K562 (cell line): ENCODE measurements around the gene SLC18A3. TPM values are rescaled to one million over a fixed set of nuclear protein-coding genes. Genes with fewer than 3 reads are reported as not detected.

Experiments used
- ATAC-seq: fragments of 200-7000 bp; cut with Tn5 transposase; 3 replicates; pipeline ENCODE4 v1.9.1; 2020; ENCODE audit warnings: moderate library complexity
- BruUV-seq: library from RNA; stranded (reverse); fragments of 400-500 nt; replicated peaks from 2 replicates; lab custom pipeline; 2021; lab: Mats Ljungman, UMichigan
- CTCF ChIA-PET: fragments of 300-600 bp; formaldehyde crosslinking; extraction: SDS; loops from one replicate; lab custom pipeline; 2021; ENCODE audit warnings: low intra/inter-chr PET ratio; lab: Yijun Ruan, JAX
- POLR2A ChIA-PET: fragments of 300-600, 350-650 bp; sonication (Branson Sonifier 250); formaldehyde crosslinking; extraction: SDS; loops from one replicate; lab custom pipeline; 2021; ENCODE audit warnings: antibody characterized with exemption, inconsistent platforms; lab: Yijun Ruan, JAX
- DNase-seq, 4 experiments: peaks; one replicate each; pipeline versions ENCODE4 v3.0.0 to v3.0.0-alpha.2; 2011 to 2018; ENCODE audit warnings: low spot score in 3 of 4, mixed read lengths in 3 of 4; ENCODE audit errors: extremely low read depth in 1 of 4
- FAIRE-seq: peaks from 2 replicates; lab custom pipeline; 2011; peaks lifted over from hg19 to GRCh38; lab: Jason Lieb, UNC
- H2AFZ ChIP-seq: 2 replicates; pipeline ENCODE4 v1.6.0; 2011; ENCODE audit warnings: low read depth, low read length, control low read depth, inconsistent platforms
- H3K27ac ChIP-seq: fragments of 200-600 bp; 3 replicates; pipeline ENCODE4 v1.8.0; 2011; ENCODE audit warnings: low read depth, mild to moderate bottlenecking, control low read depth, inconsistent platforms, low read length, moderate library complexity, mixed read lengths; ENCODE audit errors: extremely low read depth
- H3K27me3 ChIP-seq, 2 experiments: fragments of 300-600 bp in 1 of 2; 2 replicates in 1 of 2; 3 replicates in 1 of 2; pipeline versions ENCODE4 v1.6.0 to v1.8.0; 2011; ENCODE audit warnings: inconsistent platforms in 2 of 2, low read length in 2 of 2, mild to moderate bottlenecking in 1 of 2, mixed read lengths in 1 of 2, moderate library complexity in 1 of 2; ENCODE audit not compliant: control insufficient read depth in 2 of 2, insufficient read depth in 2 of 2
- H3K36me3 ChIP-seq: fragments of 300-600 bp; 3 replicates; pipeline ENCODE4 v1.8.0; 2011; ENCODE audit warnings: mild to moderate bottlenecking, low read length, inconsistent platforms; ENCODE audit not compliant: control insufficient read depth, insufficient read depth
- H3K4me1 ChIP-seq, 2 experiments: fragments of 200-600 bp in 1 of 2; replicated peaks in 1 of 2; 2 replicates in 1 of 2; 3 replicates in 1 of 2; pipeline versions ENCODE4 v1.5.1 to v1.8.0; 2011; ENCODE audit warnings: inconsistent platforms in 2 of 2, low read length in 2 of 2, mild to moderate bottlenecking in 1 of 2, mixed read lengths in 1 of 2, moderate library complexity in 1 of 2; ENCODE audit not compliant: control insufficient read depth in 2 of 2, insufficient read depth in 2 of 2
- H3K4me2 ChIP-seq: 2 replicates; pipeline ENCODE4 v1.6.1; 2011; ENCODE audit warnings: low read length, control low read depth, inconsistent platforms, mixed read lengths; ENCODE audit not compliant: insufficient read depth
- H3K4me3 ChIP-seq: fragments of 200-600 bp; sonication (generic), shearing (Covaris generic); 2 replicates; pipeline ENCODE4 v1.5.1; 2016; ENCODE audit warnings: control low read depth, inconsistent platforms
- H3K79me2 ChIP-seq: fragments of 200-600 bp; 3 replicates; pipeline ENCODE4 v1.8.0; 2011; ENCODE audit warnings: low read length, inconsistent platforms; ENCODE audit not compliant: control insufficient read depth, insufficient read depth
- H3K9ac ChIP-seq, 2 experiments: 2 replicates each; pipeline versions ENCODE4 v1.6.0 to v1.6.1; 2011; ENCODE audit warnings: low read depth in 2 of 2, low read length in 2 of 2, control low read depth in 1 of 2, inconsistent platforms in 1 of 2, mild to moderate bottlenecking in 1 of 2, mixed read lengths in 1 of 2; ENCODE audit not compliant: insufficient read depth in 1 of 2
- H3K9me1 ChIP-seq: one replicate; pipeline ENCODE4 v1.6.0; 2011; ENCODE audit warnings: inconsistent platforms, mild to moderate bottlenecking, low read length, moderate library complexity; ENCODE audit not compliant: control insufficient read depth, insufficient read depth
- H3K9me3 ChIP-seq: replicated peaks from 2 replicates; pipeline ENCODE4 v1.5.1; 2011; ENCODE audit warnings: low read depth, low read length, inconsistent platforms; ENCODE audit not compliant: control insufficient read depth, insufficient read depth
- H4K20me1 ChIP-seq: replicated peaks from 2 replicates; pipeline ENCODE4 v1.6.1; 2011; ENCODE audit warnings: low read length, inconsistent platforms, mixed read lengths; ENCODE audit not compliant: control insufficient read depth, insufficient read depth
- CAMTA2 ChIP-seq: fragments of 250-450 bp; sonication (Bioruptor Pico); conservative IDR thresholded peaks from 2 replicates; pipeline ENCODE4 v1.5.1; 2022
- CBFA2T2 ChIP-seq: fragments of 450-650 bp; conservative IDR thresholded peaks from 2 replicates; pipeline ENCODE4 v1.6.1; 2017; ENCODE audit warnings: mild to moderate bottlenecking
- GATA2 ChIP-seq: sonication (generic); formaldehyde crosslinking; IDR thresholded peaks from 2 replicates; pipeline ENCODE4 v1.4.0; 2020; ENCODE audit warnings: mild to moderate bottlenecking, missing genetic modification reagents
- HOMEZ ChIP-seq: fragments of 250-450 bp; sonication (Bioruptor Pico); IDR thresholded peaks from 2 replicates; pipeline ENCODE4 v1.4.0; 2020; ENCODE audit warnings: mild to moderate bottlenecking, moderate library complexity
- ILK ChIP-seq: fragments of 450-650 bp; IDR thresholded peaks from 2 replicates; pipeline ENCODE4 v1.6.1; 2016; ENCODE audit warnings: missing genetic modification characterization, low read depth, mild to moderate bottlenecking, missing compliant biosample characterization, moderate library complexity, borderline replicate concordance
- IRF2 ChIP-seq: sonication (generic); formaldehyde crosslinking; IDR thresholded peaks from 2 replicates; pipeline ENCODE4 v1.8.1; 2022; ENCODE audit warnings: mild to moderate bottlenecking, missing genetic modification reagents
- LCOR ChIP-seq: sonication (generic); formaldehyde crosslinking; IDR thresholded peaks from 2 replicates; pipeline ENCODE4 v1.8.0; 2022; ENCODE audit warnings: mild to moderate bottlenecking, missing genetic modification reagents
- NFE2 ChIP-seq: IDR thresholded peaks from 2 replicates; pipeline ENCODE4 v1.6.1; 2014; ENCODE audit warnings: antibody characterized with exemption, low read depth
- SAP30 ChIP-seq: fragments of 200-600 bp; sonication (generic); IDR thresholded peaks from 2 replicates; pipeline ENCODE4 v1.6.1; 2012; ENCODE audit warnings: borderline replicate concordance, low read depth, mild to moderate bottlenecking, moderate library complexity, low read length, control low read depth, inconsistent platforms; ENCODE audit not compliant: insufficient read depth, poor library complexity, severe bottlenecking
- SRF ChIP-seq, 2 experiments: fragments of 250-450, 450-650 bp in 1 of 2; sonication (Bioruptor Pico) in 1 of 2; sonication (generic) in 1 of 2; formaldehyde crosslinking; IDR thresholded peaks; 2 replicates each; pipeline versions ENCODE4 v1.5.0 to v1.5.1; 2020 to 2022; ENCODE audit warnings: mild to moderate bottlenecking in 1 of 2, missing genetic modification reagents in 1 of 2
- TAF1 ChIP-seq: IDR thresholded peaks from 2 replicates; pipeline ENCODE4 v1.6.1; 2011; ENCODE audit warnings: mild to moderate bottlenecking, low read length, moderate library complexity; ENCODE audit not compliant: insufficient read depth, control insufficient read depth, severe bottlenecking; ENCODE audit errors: extremely low read depth
- TBP ChIP-seq: optimal IDR thresholded peaks from 2 replicates; pipeline ENCODE3; 2011; ENCODE audit warnings: low read depth, low read length, improper control_type of control experiment
- TCF7 ChIP-seq: sonication (generic); IDR thresholded peaks from 2 replicates; pipeline ENCODE4 v1.6.1; 2016; ENCODE audit warnings: antibody characterized with exemption, borderline replicate concordance
- TSC22D4 ChIP-seq: fragments of 450-650 bp; IDR thresholded peaks from 2 replicates; pipeline ENCODE4 v1.6.1; 2016; ENCODE audit warnings: missing genetic modification characterization, missing biosample characterization, control low read depth
- ZNF280A ChIP-seq: fragments of 450-650 bp; IDR thresholded peaks from 2 replicates; pipeline ENCODE4 v1.6.1; 2018; ENCODE audit warnings: mild to moderate bottlenecking, low read depth; ENCODE audit not compliant: partially characterized antibody
- ZNF696 ChIP-seq: fragments of 250-450 bp; sonication (Bioruptor Pico); conservative IDR thresholded peaks from 2 replicates; pipeline ENCODE4 v1.4.0; 2020; ENCODE audit warnings: mild to moderate bottlenecking, moderate library complexity
- ZNF79 ChIP-seq: fragments of 250-450 bp; sonication (Bioruptor Pico); IDR thresholded peaks from 2 replicates; pipeline ENCODE4 v1.4.0; 2020; ENCODE audit warnings: low read depth, mild to moderate bottlenecking, moderate library complexity
- WGBS: fragments of 100-300 bp; shearing (Covaris generic); methylation state at CpG from one replicate; pipeline ENCODE4 v1.1.6; 2016; ENCODE audit warnings: low coverage, mixed read lengths; ENCODE audit not compliant: insufficient coverage; ENCODE audit errors: missing lambda C conversion rate; 5-methylcytosine and 5-hydroxymethylcytosine counted together
- in situ Hi-C: fragments of 300-500 bp; cut with MboI; formaldehyde crosslinking; loops from 4 replicates; pipeline ENCODE4 v1.15.0; 2018; ENCODE audit warnings: inconsistent platforms, mixed read lengths
- intact Hi-C: fragments of 100-400 bp; cut with micrococcal nuclease; formaldehyde crosslinking; loops from 2 replicates; pipeline ENCODE4 v1.14.2; 2022
- polyA plus RNA-seq, 8 experiments: library from polyadenylated mRNA; depleted of rRNA in 4 of 8; stranded (reverse) in 5 of 8; unstranded in 3 of 8; fragments of >200 nt; fragmentation: Nextera tagmentation in 2 of 8; fragmentation: Illumina TruSeq in 1 of 8; extraction: Ambion mirVana in 2 of 8; extraction: Trizol in 1 of 8; gene quantifications; 2 replicates each; pipeline versions ENCODE4 v1.2.1 to v1.2.3, GENCODE V29; 2011 to 2014; ENCODE audit warnings: inconsistent platforms in 1 of 8, missing spikeins in 1 of 8
- total RNA-seq, 7 experiments: library from RNA; depleted of rRNA in 6 of 7; stranded (reverse); fragments of >200 nt in 6 of 7; fragmentation: Illumina TruSeq in 2 of 7; extraction: Trizol in 2 of 7; gene quantifications; 2 replicates each; pipeline versions ENCODE4 v1.2.1 to v1.2.3, GENCODE V29; 2011 to 2021; ENCODE audit warnings: low replicate concordance in 1 of 7
- TF ChIP-seq, protein P1 (sequence below): sonication (generic); formaldehyde crosslinking; IDR thresholded peaks from 2 replicates; pipeline ENCODE4 v1.8.1; 2023; ENCODE audit warnings: mild to moderate bottlenecking, missing genetic modification reagents

The SLC18A3 gene
- total and polyA plus RNA-seq, 9 of the 15 experiments (the other 6 are each of a cell fraction or from before 2014, with no cell fraction given) = not detected

DNA sequence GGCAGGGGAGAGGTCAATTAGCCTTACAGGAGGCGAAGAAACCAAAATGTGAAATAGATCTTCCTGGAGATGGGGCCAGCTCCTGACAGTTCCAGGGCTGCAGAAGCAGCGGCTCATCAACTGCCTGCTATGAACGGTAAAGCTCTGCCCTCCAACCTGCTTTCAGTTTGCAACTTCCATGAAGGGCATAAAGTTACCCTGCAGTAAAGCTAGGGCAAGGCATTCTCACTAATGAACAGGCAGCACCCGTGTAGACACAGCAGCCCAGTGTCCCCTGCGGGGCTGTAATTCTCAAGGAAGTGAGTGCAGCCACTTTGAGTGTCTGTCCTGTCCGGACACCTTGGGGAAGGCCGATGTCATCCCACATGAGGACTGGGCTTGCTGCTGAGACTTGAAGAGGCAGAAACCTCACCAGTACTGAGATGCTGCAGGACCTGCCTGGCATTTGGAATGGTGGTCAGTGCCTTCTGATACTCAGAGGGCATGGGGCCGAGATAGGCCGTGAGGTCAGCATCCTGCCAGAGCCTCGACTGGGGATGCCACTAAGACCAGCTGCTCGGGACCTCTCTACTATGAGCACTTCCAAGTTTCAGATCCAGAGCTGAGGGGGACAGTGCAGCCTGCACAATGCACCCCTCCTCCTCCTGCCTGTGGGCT lies 43.3 kb downstream of the SLC18A3 start:
- BruUV-seq = no TSS peak
- Histone ChIP-seq H3K27me3 (peaks cover 21 to 64% of the 10 kb centered on the region in 2 experiments; a peak in 4 of 5 replicates), H3K9me3 (no peaks in the 10 kb centered on the region), H4K20me1 (peaks cover 14% of the 10 kb centered on the region; the same call in 1 of the 2 replicates), H3K4me3 (no peak overlapping the region), H3K4me1 (0 out of 5 replicates have a peak, but pooled peaks cover 0 to 3% of the 10 kb centered on the region in 2 experiments), H3K9ac (no peak overlapping the region), H3K79me2 (no peaks in the 10 kb centered on the region), H3K36me3 (no peaks in the 10 kb centered on the region), H3K27ac (no peak overlapping the region), H3K9me1 (no peaks in the 10 kb centered on the region), H3K4me2 (no peak overlapping the region), H2AFZ (no peak overlapping the region)
- FAIRE-seq (no peak), ATAC-seq (no peak), DNase-seq (no peak)
- ChIA-PET POLR2A (interaction anchor here (0.7 to 1.1 kb wide), 2 partner anchors 8 to 31 kb away, joined by 3 to 4 read pairs; no protein-coding TSS in a partner anchor), CTCF (no interaction called here)
- TF ChIP-seq, protein P1, sequence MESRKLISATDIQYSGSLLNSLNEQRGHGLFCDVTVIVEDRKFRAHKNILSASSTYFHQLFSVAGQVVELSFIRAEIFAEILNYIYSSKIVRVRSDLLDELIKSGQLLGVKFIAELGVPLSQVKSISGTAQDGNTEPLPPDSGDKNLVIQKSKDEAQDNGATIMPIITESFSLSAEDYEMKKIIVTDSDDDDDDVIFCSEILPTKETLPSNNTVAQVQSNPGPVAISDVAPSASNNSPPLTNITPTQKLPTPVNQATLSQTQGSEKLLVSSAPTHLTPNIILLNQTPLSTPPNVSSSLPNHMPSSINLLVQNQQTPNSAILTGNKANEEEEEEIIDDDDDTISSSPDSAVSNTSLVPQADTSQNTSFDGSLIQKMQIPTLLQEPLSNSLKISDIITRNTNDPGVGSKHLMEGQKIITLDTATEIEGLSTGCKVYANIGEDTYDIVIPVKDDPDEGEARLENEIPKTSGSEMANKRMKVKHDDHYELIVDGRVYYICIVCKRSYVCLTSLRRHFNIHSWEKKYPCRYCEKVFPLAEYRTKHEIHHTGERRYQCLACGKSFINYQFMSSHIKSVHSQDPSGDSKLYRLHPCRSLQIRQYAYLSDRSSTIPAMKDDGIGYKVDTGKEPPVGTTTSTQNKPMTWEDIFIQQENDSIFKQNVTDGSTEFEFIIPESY (CRISPR knock-in tag) = no peak
- TF ChIP-seq SRF (CRISPR knock-in tag; IDR thresholded peaks at IDR 0.05) = no peak
- no peak for TF ChIP-seq TBP
- no peak for TF ChIP-seq ZNF280A
- no peak for TF ChIP-seq CBFA2T2
- no peak for TF ChIP-seq IRF2 (CRISPR knock-in tag)
- no peak for TF ChIP-seq CAMTA2 (CRISPR knock-in tag)
- no peak for TF ChIP-seq LCOR (CRISPR knock-in tag)
- no peak for TF ChIP-seq HOMEZ
- no peak for TF ChIP-seq ILK (tag)
- TF ChIP-seq SAP30 = no peak
- TF ChIP-seq TAF1 = no peak
- TF ChIP-seq TCF7 = no peak
- no peak for TF ChIP-seq GATA2 (CRISPR knock-in tag)
- no peak for TF ChIP-seq TSC22D4 (tag)
- TF ChIP-seq ZNF696 (CRISPR knock-in tag) = no peak
- no peak for TF ChIP-seq NFE2
- TF ChIP-seq ZNF79 (CRISPR knock-in tag) = no peak
- intact Hi-C loops (no loop called here), in situ Hi-C loops (no loop called here)
- WGBS = 2% methylated on average over 11 of the region's 11 CpGs
